GM21717 (cell line): Measurements from ENCODE around the gene KAZN.
"Not testable (repeated sequence)": the region's sequence is repeated elsewhere in the genome, so short reads cannot be mapped to it uniquely, and the experiment has no call there.

ENCODE experiments used
- ATAC-seq: cut with Tn5 transposase; IDR thresholded peaks from one replicate; pipeline ENCODE4 v1.9.1; 2021; ENCODE audit warnings: mild to moderate bottlenecking, moderate library complexity; ENCODE audit not compliant: unreplicated experiment

Gene KAZN

GRCh38 chr1:15115542-15116330, 517.3 kb downstream of the KAZN start:
- ATAC-seq = no peak

- ATAC-seq = no peak
Measured at GRCh38 chr1:15116966-15117365, 518.5 kb downstream of the KAZN start.

- ATAC-seq = no peak
Measured at GRCh38 chr1:15117671-15118325, 519.3 kb downstream of the KAZN start.

- no peak for ATAC-seq
Measured at GRCh38 chr1:15118579-15118978, 520.1 kb downstream of the KAZN start.

GRCh38 chr1:15120251-15120945, 521.9 kb downstream of the KAZN start:
- no peak for ATAC-seq

GRCh38 chr1:15122331-15122730, 523.8 kb downstream of the KAZN start:
- ATAC-seq = no peak

DNA sequence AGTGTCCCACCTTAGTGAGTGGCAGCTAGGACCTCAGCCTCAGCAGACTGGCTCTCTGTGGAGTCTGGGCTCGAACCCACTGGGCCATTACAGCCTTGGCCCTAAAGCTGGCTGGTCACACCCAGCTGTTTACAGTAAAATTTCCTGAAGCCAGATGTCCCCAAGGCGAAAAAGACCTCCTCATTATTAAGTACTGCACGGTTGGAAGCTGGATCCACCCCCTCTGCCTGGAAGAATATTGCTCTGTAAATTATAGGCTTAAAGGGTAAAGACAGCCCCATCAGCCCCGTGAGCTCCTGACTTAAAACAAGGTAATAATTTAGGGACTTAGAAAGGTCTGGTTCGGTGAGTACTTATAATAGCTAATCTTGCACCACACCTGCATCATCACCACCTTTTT, 524.8 kb downstream of the KAZN start:
- ATAC-seq = no peak

DNA sequence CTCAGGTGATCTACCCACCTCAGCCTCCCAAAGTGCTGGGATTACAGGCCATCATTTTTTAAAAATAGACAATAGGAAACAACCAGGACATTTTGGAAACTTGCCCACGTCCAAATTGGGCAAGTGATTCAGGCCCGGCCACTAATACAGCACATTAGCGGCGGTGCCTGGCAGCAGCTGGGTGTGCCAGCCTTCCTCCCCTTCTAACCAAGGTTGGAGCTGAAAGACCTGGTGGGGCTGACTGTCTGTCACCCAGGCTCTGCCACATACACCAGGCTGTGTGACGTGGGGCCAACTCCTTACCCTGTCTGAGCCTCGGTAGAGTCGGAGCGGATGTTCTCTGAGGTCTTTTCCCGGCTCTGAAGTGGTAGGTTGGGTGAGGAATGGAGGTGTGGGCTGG, 525.4 kb downstream of the KAZN start:
- no peak for ATAC-seq

GRCh38 chr1:15124362-15125100, 526.0 kb downstream of the KAZN start:
- no peak for ATAC-seq

GRCh38 chr1:15125101-15125745, 526.7 kb downstream of the KAZN start:
- no peak for ATAC-seq

DNA sequence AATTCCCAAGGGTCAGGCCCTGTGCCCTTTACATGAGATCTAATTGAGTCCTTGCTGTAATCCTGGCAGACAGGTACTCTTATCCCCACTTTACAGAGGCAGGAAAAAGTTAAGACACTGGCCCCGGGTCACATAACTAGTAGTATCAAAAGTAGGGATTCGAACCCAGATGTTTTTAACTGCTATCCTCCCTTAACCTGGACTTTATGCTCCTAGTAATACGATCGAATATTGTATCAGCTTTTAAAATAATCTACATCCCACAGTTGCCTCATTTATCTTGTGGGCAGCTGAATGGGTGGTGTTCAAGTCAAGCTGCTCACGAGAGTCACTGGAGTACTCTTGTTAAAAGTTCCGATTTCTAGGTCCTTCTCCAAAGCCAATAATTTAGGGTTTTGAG, 529.6 kb downstream of the KAZN start:
- no peak for ATAC-seq

DNA sequence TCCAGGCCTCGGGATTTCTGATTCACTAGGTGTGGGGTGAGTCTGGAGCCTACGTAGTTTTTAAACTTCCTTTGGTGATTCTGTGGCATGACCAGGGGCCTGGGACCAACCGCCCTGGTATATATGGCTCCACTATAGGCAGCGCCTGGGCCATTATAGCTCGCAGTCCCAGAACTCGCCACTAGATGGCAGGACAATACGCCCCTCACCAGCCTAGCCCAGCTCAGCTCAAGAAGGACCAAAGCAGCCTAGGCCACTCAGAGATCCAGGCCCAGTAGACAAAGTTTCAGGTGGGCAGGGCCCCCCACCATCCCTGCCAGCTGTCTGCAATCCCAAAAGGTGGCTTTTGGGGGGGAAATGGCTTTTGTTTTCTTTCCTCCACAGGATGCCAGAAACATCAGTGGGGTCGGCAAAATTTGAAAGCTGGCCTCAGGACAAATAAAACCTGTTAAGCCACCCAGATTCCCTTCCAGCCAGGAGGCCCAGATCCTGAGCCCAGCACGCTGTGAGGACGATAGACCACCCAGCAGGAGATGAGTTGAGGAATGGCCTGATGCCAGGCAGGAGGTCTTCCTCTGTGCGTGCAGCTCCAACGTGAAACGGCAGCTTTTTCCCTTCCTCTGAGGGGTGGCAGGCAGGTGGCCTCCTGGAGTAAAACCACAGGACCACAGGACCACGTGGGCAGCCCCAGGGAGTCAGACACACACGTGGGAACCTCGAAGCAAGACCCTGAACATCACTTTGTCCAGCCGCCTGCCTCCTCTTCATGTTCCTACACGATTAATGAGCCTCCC, 530.2 kb downstream of the KAZN start:
- no peak for ATAC-seq

DNA sequence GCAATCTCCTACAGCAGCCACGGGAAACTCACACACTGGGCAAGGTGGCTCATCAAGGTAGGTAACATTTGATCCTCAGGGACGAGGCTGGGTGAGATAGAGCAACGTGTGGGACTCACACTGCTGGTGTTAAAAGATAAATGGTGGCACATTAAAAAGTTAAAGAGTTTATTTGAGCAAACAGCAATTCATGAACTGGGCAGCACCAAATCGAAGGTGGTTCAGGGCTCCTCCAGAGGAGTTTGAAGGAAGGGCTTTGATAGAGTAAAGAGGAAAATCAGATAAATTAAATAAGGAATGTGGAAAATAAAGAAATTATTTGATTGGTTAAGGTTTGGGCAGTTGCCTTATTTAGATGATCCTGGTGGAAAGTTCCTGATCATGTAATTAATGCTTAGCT, 531.5 kb downstream of the KAZN start:
- no peak for ATAC-seq

- ATAC-seq = no peak
Measured at GRCh38 chr1:15130607-15131006, 532.1 kb downstream of the KAZN start.

- ATAC-seq = no peak
Measured at GRCh38 chr1:15132965-15133364, 534.5 kb downstream of the KAZN start.

- ATAC-seq = no peak
Measured at GRCh38 chr1:15134285-15134684, 535.8 kb downstream of the KAZN start.

GRCh38 chr1:15135604-15136003, 537.1 kb downstream of the KAZN start:
- ATAC-seq = not testable (repeated sequence)

GRCh38 chr1:15137809-15138208, 539.3 kb downstream of the KAZN start:
- ATAC-seq = no peak

GRCh38 chr1:15139654-15140350, 541.3 kb downstream of the KAZN start:
- no peak for ATAC-seq
